ENCODE measurements around the gene KIF13A. TPM values are rescaled to one million over a fixed set of nuclear protein-coding genes. Genes with fewer than 3 reads are reported as not detected.

Gene KIF13A
- total and polyA plus RNA-seq, 9 of the 15 experiments (the other 6 are each of a cell fraction or from before 2014, with no cell fraction given): 3.6 to 44.3 (median 29.7) TPM

DNA sequence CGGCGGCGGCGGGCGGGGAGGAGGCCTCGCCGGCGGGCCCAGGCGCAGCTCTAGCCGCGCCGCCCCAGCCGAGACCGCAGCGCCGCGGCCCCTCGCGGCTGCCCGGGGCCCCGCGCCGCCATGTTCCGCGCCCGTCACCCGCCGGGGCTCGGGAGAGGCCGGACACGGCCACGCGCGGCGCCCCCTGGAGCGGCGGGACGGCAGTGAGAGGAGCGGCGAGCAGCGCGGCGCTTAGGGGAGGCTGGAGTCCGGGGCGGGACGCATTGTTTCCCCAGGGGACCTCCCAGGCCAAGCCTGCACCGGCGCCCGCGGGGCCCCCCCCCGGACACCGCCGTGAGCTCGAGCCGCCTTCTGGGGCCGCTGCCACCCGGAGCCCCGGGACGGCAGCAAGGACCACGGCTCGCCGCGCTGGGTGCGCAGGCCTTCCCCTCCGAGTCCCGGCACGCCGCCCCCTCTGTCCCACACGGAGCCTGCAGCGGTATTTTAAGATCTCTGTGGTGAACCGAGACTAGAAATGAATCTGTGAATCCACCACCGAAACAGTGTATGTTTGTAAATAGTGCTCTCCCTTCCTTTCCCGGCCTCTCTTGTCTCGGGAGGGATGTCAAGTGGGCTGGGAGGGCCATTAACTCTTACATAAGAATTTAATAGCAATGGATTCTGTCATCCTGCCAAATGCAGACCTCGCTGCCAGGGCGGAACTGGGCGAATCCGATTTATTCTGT lies 424 bp upstream of the KIF13A start (continued):
- TF ChIP-seq SAP30 (IDR thresholded peaks at IDR 0.05; ENCODE audit: borderline replicate concordance, insufficient read depth, low read depth, low read length, poor library complexity, severe bottlenecking) (peak; percentile 24), YBX1 (IDR thresholded peaks at IDR 0.05) (no peak), POLR2AphosphoS2 (IDR thresholded peaks at IDR 0.05; ENCODE audit: low read length) (no peak), TBP (optimal IDR thresholded peaks at IDR 0.05; ENCODE audit: low read depth, low read length) (peak; percentile 59), TARDBP (IDR thresholded peaks at IDR 0.05) (peak; percentile 83; the same call in 1 of the 2 replicates), KAT2B (IDR thresholded peaks at IDR 0.05; ENCODE audit: low read depth, low read length) (no peak), HDAC8 (tag; IDR thresholded peaks at IDR 0.05) (no peak), OTX1 (CRISPR knock-in tag; IDR thresholded peaks at IDR 0.05) (no peak), ZNF717 (CRISPR knock-in tag; IDR thresholded peaks at IDR 0.05) (no peak), HDAC3 (IDR thresholded peaks at IDR 0.05; ENCODE audit: borderline replicate concordance, partially characterized antibody) (no peak), EGR1 (conservative IDR thresholded peaks at IDR 0.05) (peak; percentile 28), SRSF3 (IDR thresholded peaks at IDR 0.05; ENCODE audit: insufficient read depth, low read length) (0 out of 2 replicates have a peak, but pooled peaks have one; percentile 73), NFYB (IDR thresholded peaks at IDR 0.05; ENCODE audit: extremely low read depth, insufficient read length) (no peak), HNRNPUL1 (IDR thresholded peaks at IDR 0.05; ENCODE audit: low read length) (no peak), ZC3H4 (CRISPR knock-in tag; IDR thresholded peaks at IDR 0.05; ENCODE audit: borderline replicate concordance) (no peak), HMG20B (CRISPR knock-in tag; IDR thresholded peaks at IDR 0.05) (no peak), ZNF324 (CRISPR knock-in tag; IDR thresholded peaks at IDR 0.05) (0 out of 2 replicates have a peak, but pooled peaks have one; percentile 16)
- TF ChIP-seq, protein P1, sequence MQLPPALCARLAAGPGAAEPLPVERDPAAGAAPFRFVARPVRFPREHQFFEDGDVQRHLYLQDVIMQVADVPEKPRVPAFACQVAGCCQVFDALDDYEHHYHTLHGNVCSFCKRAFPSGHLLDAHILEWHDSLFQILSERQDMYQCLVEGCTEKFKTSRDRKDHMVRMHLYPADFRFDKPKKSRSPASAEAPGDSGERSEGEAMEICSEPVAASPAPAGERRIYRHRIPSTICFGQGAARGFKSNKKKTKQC (CRISPR knock-in tag; IDR thresholded peaks at IDR 0.05): peak; percentile 71
- TF ChIP-seq, protein P2, sequence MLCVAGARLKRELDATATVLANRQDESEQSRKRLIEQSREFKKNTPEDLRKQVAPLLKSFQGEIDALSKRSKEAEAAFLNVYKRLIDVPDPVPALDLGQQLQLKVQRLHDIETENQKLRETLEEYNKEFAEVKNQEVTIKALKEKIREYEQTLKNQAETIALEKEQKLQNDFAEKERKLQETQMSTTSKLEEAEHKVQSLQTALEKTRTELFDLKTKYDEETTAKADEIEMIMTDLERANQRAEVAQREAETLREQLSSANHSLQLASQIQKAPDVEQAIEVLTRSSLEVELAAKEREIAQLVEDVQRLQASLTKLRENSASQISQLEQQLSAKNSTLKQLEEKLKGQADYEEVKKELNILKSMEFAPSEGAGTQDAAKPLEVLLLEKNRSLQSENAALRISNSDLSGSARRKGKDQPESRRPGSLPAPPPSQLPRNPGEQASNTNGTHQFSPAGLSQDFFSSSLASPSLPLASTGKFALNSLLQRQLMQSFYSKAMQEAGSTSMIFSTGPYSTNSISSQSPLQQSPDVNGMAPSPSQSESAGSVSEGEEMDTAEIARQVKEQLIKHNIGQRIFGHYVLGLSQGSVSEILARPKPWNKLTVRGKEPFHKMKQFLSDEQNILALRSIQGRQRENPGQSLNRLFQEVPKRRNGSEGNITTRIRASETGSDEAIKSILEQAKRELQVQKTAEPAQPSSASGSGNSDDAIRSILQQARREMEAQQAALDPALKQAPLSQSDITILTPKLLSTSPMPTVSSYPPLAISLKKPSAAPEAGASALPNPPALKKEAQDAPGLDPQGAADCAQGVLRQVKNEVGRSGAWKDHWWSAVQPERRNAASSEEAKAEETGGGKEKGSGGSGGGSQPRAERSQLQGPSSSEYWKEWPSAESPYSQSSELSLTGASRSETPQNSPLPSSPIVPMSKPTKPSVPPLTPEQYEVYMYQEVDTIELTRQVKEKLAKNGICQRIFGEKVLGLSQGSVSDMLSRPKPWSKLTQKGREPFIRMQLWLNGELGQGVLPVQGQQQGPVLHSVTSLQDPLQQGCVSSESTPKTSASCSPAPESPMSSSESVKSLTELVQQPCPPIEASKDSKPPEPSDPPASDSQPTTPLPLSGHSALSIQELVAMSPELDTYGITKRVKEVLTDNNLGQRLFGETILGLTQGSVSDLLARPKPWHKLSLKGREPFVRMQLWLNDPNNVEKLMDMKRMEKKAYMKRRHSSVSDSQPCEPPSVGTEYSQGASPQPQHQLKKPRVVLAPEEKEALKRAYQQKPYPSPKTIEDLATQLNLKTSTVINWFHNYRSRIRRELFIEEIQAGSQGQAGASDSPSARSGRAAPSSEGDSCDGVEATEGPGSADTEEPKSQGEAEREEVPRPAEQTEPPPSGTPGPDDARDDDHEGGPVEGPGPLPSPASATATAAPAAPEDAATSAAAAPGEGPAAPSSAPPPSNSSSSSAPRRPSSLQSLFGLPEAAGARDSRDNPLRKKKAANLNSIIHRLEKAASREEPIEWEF (CRISPR knock-in tag; IDR thresholded peaks at IDR 0.05): no peak
- TF ChIP-seq, protein P3, sequence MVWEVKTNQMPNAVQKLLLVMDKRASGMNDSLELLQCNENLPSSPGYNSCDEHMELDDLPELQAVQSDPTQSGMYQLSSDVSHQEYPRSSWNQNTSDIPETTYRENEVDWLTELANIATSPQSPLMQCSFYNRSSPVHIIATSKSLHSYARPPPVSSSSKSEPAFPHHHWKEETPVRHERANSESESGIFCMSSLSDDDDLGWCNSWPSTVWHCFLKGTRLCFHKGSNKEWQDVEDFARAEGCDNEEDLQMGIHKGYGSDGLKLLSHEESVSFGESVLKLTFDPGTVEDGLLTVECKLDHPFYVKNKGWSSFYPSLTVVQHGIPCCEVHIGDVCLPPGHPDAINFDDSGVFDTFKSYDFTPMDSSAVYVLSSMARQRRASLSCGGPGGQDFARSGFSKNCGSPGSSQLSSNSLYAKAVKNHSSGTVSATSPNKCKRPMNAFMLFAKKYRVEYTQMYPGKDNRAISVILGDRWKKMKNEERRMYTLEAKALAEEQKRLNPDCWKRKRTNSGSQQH (CRISPR knock-in tag; IDR thresholded peaks at IDR 0.05): no peak
